Head of caudate nucleus (tissue), 42 donors: ENCODE measurements around the gene ANKRD34A.

Experiments
- DNase-seq, 42 donors: peaks; one replicate each; pipeline versions ENCODE4 v3.0.0 to v3.0.0-alpha.2; 2020 to 2021; ENCODE audit warnings: mixed read lengths in 7 of 42
- intact Hi-C: fragments of 100-400 bp; cut with DNase I; formaldehyde crosslinking; loops from one replicate; pipeline ENCODE4 v1.15.0; 2022

The ANKRD34A gene

DNA sequence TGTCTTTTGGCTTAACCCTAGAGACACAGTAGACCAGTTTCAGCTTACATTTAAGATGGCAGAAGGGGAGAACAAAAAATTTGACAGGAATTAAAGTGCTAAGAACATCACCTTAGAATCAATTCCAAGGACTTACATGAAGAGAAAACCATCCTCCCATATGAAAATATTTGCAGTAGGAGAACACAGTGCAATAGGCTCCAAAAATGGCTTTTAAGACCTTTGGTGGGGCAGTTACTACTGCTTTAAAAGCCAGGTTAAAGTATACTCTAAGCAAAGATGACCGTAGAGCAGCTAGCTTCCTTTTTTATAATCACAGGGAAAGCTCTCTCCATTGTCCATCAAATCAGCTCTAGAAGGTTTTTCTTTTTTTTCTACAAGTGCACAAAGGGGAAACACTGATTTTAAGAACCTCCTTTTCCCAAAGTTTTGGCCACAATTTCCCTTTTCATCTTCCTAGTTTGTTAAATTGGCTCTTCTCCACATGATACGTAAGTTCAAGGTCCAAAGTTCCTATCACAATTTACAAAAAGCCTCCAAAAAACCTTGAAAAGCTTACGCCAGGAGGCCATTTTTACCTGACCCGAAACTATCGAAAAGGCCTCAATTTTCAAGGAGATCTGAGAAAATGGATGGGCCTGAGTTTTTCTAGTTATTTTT lies 28.7 kb upstream of the ANKRD34A start:
- intact Hi-C loops, result no loop called here
- no peak for DNase-seq

DNA sequence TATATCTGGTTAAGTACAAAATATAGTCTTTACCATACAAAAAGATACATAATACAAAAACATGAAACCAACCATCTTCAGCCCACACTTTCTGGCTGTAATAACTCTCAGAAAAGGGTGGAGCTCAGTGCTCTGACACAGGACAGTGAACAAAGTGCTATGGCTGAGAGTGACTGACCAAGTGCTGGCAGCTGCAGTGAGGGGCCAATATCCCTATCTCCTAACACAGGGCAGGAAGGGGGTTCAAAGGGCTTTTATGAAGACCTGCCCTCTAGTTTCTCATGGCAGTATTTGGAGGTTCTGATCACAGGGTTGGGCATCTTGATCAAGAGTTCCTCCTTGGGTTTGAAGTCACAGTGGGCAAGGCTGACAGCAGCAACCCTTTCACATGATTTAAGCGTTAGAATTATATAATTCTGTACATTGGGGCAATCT lies 28.1 kb upstream of the ANKRD34A start:
- DNase-seq, result no peak
- intact Hi-C loops, result no loop called here

DNA sequence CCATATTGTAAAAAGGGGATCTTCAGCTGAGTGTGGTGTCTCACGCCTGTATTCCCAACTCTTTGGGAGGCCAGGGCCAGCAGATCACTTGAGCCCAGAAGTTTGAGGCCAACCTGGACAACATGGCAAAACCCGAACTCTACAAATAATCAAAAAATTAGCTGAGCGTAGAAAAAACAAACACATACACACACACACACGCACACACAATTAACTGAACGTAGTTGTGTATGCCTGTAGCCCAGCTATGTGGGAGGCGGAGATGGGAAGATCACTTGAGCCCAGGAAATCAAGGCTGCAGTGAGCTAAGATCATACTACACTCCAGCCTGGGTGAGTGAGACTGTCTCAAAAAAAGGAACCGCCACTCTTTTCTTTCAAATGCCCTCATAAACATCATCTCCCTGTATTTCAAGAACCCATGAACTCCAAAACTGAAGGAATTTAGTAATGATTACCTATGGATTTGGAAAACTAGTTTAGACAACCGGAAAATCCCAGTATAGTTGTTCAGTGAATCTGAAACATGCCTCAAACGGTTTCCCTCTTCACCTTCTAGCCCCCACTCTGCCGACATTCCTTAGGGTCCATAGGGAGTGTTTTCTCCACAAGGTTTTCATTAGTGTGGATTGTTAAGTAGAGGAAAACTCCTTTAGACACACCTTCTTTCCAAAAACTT lies 27.5 kb upstream of the ANKRD34A start:
- peak in 1 of 42 donors; percentile 20 for DNase-seq
- intact Hi-C loops, result no loop called here

DNA sequence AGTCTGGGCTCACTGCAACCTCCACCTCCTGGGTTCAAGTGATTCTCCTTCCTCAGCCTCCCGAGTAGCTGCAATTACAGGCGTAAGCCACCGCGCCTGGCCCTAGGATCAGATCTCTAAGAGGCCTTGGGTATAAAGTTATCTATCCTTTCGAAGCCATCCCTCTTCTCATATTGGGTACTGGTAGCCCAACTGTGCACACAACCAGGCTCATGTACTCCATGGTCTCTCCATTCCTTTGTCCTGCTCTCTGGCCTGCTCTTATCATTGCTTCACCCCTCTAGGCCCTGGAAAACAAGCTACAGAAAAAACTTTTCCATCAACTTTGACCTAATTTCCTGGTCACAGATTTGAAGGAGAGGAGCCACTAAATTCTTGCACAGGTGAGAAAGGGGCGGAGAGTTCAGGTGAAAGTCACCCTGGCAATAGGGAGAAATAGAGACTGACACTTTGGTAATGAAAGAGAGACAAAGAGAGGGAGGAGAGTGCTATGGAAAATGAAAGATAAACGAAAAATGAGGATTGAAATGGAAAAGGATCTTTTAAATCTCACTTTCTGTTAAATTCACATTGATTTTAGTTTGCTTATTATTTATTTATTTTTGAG lies 26.0 kb upstream of the ANKRD34A start:
- intact Hi-C loops, result no loop called here
- no peak for DNase-seq

DNA sequence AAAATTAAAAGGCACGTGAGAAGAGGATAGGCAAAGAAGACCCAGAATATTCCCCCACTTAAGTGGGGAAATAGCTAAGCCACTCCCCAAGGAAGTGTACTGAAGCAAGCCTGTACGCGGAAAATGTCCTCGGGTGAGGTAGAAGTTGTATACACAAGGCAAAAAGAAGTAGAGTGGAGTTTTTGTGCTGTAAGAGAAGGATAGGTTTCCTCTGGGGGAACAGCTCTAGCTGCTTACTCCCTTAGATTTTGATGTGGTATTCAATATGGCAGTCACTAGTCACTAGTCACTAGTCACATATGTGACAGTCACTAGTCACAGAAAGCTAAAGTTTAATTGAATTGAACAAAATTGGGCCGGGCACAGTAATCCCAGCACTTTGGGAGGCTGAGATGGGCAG lies 24.4 kb upstream of the ANKRD34A start:
- DNase-seq, result no peak

DNA sequence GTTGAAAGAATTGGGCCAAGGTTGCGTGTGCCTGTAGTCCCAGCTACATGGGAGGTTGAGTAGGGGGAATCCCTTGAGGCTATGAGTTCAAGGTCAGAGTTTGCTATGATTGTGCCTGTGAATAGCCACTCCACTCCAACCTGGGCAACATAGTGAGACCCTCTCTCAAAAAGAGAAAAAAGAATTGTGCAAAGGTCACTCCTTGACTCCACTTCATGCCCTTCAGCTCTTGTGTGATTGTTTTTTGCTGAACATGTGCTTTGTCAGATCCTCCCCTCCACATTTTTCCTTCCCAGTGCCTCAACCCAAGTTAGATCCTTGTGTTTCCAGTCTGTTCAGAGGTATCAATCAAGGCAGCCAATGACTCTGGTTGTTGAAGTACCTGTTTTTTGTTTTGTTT lies 23.6 kb upstream of the ANKRD34A start:
- intact Hi-C loops, result no loop called here
- DNase-seq, result no peak

More for the DNA sequence above, 24.4 kb upstream of the ANKRD34A start:
- intact Hi-C loops, result no loop called here

DNA sequence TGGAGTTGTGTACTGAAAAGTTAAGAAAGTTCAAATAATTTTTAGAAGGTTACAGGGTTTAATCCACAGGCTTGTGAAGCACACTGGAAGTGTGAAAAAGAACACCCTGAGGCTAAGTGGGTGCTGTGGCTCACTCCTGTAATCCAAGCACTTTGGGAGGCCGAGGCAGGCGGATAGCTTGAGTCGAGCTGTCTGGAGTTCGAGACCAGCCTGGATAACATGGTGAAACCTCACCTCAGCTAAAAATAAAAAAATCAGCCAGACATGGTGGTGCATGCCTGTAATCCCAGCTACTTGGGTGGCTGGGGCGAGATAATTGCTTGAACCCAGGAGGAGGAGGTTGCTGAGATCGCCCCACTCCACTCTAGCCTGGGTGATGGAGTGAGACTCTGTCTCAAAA lies 22.2 kb upstream of the ANKRD34A start:
- intact Hi-C loops, result no loop called here
- peak in 1 of 42 donors; percentile 12 for DNase-seq

DNA sequence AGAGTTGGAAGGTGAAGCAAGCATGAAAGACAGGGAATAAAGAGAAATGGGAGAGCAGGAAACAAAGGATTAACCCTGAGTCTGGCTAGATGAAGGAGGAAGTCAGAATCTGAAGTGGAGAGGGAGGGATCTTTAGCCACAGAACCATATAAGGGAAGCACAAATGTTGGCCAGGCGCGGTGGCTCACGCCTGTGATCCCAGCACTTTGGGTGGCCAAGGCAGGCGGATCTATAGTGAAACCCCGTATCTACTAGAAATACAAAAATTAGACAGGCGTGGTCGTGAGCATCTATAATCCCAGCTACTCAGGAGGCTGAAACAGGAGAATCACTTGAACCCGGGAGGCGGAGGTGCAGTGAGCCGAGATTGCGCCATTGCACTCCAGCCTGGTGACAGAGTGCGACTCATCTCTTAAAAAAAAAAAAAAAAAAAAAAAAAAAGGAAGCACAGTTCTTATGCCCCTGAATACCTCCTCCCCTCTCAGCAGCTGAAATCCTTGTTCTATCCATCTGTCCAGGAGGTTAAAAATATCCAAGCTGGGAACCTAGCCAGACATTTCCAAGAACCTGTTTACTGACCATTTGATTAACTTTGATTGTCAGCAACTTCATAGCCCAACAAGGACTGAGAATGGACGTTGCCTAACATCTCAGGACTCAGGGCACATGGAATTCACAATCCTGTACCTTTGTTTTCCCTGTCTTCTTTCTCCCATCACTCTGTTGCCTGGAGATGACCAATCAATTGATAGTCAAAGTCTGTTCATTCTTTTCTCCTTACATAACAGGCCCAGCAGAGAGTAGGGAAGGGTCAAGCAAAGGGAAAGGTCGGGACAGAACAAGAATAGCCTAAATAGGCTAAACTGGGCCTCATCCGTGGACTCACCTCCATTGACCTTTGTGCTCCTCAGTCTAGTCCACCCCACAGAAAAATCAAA lies 21.4 kb upstream of the ANKRD34A start:
- intact Hi-C loops, result no loop called here
- DNase-seq, result peak in 2 of 42 donors; percentile 31 to 40

DNA sequence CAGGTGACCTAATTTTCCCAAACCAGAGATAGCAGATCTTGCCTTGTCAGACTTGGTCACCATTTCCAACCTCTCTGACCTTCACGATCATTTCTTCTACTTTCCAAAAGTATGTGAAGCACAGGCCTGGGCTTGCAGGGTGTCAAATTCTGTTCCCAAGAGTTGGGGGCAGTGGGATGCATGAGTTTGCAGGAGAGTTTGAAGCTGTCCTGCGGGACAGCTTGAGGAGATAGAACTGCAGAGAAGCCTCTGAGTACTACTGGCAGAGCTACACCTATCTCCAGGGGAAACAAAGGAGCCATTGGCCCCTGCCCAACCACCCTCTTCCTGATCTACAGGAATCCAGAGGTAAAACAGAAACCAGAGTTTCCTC lies 20.7 kb upstream of the ANKRD34A start:
- intact Hi-C loops, result no loop called here
- peak in 1 of 42 donors; percentile 14 for DNase-seq

DNA sequence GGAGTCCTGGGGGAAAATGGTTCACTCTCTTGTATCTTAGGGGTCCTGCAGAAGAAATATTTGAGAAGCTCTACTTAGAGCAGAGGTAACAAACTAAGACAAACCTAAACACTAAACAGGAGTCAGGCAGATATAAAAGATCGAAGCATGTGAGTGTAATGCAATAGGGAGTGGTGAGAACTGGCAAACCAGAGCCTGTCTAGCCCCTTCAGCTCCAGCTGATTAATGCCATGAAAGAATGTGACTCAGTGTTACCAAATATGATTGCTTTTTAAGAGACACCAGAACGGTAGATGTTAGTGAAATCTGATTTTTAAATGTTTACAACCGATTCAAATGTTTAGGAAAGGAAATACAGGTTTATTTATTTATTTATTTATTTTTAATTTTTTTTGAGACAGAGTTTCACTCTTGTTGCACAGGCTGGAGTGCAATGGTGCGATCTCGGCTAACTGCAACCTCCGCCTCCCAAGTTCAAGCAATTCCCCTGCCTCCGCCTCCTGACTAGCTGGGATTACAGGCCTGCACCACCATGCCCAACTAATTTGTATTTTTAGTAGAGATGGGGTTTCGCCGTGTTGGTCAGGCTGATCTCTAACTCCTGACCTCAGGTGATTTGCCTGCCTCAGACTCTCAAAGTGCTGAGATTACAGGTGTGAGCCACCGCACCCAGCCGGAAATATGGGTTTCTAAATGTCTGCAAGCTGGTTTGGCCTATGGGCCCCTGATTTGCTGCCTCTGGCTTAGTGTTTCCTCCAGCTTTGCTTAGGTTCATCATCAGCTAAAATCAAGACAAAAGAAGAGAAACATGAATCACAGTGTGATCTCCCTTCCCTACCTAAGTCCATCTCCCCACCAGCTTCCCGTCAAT lies 19.8 kb upstream of the ANKRD34A start:
- intact Hi-C loops, result no loop called here
- DNase-seq, result peak in 1 of 42 donors; percentile 20

DNA sequence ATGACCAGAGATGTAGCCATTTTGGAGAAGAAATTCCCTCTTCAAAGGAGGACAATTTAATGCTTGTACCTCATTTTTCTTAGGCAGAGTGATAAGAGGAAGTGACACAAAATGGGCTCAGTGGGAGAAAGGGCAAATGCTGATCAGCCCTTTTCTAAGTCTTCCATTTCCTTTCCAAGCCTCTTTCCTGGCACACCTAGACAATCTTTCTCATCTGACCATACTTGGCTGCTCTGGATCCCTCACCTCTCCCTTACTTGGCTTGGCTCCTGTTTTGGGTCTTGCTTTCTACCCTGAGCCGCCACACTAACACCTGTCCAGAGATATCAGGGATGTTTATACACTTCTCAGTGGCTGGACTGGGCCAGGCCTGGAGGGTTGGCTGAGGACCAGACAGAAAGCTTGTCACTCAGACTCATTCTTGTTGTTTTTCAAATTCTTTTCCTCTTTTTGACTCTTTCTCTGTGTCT lies 18.9 kb upstream of the ANKRD34A start:
- intact Hi-C loops, result no loop called here
- DNase-seq, result peak in 1 of 42 donors; percentile 12

DNA sequence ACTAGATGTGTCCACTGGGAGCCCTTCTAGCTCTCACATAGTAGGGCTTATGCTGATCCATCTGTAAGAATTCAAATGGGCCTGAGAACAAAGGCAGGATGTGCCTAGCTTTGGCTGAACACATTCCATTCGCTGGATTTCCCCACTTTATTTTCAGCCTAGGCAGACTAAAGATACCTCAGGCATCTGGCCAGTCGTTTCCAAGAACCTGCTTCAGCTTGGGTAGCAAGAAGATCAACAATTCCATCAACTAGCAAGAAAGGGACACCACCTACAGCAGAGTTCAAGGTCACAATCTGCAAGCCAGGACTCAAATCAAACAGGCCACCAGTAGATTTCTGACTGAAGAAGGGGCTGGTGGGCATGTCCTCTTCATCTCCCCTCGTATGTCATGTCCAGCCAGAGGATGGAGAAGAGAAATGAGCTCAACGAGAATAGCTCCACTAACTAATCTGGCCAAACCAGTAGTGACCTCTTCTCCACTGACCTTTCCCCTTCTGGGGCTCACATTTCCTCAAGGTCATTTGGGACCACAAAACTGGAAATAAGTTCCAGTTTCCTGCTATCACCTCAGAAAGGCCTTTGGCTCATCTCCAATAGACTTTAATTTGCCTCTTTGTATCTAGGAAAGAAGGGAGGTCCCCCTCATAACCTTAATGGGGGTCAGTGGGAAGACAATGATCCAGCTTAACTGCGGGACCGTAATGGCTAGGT lies 17.8 kb upstream of the ANKRD34A start:
- DNase-seq, result no peak
- intact Hi-C loops, result no loop called here

DNA sequence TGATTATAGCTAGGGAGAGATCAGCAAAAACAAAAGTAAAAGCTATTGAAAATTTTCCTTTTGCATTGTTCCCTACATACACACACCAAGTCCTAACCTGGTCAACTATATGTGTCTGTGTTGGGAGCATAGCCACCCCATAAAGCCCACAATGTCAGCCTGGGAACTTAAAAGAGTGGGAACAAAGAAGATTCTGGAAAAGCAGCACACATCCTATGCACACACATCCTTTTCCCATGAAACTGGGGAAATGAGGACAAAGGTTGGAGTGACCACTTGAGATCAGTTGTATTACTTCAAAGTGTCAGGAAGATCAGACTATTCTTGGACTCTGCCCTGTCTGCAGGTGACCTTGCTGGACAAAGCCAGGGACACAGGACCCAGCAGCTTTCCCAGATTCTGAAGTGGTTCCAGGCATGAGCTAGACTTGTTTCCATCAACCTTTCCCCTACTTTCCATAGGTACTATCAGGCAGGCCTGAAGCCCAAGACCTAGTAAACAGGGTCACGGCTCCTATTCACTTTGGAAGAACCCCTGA lies 16.2 kb upstream of the ANKRD34A start:
- DNase-seq, result peak in 1 of 42 donors; percentile 15
- intact Hi-C loops, result no loop called here

DNA sequence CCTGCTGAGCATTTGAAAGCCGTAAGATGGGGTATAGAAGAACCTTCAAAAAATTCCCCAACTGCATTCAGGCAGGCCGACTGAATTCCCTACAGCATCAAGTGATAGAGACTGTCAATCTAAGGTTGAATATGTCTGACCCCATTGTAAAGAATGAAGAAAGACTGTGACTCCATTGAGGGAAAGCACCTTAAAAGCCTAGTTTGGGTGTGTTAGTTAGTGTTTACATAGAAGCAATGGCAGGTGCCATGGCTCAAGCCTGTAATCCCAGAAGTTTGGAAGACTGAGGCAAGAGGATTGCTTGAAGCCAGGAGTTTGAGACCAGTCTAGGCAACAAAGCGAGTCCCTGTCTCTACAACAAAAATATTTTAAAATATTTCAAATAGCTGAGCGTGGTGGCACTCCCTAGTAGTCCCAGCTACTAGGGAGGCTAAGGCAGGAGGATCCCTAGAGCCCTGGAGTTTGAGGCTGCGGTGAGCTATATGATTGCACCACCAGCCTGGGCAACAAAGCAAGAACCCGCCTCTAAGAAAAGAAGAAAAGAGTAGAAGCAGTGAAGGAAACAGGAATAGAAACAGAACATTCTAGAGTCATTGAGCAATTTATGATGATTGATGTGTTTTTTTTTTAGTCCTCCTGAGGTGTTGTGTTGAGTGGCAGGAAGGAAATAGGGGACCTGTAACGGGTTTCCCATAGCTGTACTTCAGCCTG lies 15.5 kb upstream of the ANKRD34A start:
- DNase-seq, result peak in 1 of 42 donors; percentile 27
- intact Hi-C loops, result no loop called here

DNA sequence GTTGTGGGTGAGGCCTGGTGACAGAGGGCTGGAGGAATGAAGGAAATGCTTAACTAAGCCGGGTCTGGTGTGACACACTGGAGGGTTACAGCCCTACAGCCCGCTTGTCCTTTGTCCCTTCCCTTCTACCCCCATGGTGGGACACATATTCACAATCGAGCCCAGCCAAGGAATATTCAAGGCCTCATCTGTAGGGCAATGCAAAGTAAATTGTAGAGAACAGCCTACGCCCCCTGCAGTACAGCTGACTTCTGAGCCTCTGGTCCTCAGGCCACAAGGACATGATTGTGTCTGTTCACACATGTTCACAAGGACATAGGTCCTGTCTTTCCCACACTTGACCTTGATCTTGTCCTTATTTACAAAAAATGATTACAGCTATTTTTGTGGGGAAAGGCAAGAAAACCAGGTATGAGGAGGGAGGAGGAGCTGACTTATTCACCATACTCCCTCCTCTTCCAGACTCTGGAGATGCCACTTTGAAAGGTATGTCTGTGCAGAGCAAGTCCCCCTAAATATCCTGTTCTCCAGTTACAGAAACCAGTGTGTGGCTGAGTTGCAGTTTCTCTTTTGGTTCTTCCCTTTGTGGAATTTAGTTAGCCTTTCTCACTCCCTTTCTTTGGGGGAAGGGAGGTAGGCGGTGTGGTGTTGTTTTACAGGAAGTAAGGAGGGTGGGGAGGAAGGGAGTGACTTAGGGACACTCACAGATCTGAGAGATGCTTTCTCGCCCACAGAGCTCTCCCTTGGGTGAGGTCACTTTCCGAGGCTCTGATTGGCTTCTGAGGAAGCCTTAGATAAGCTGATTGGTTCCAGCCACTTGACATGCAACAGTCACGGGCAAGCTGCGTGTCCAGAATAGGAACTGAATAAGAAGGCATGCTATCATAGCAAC lies 14.7 kb upstream of the ANKRD34A start:
- DNase-seq, result peak; percentile 51 to 97 (median 89)
- intact Hi-C loops, result no loop called here

DNA sequence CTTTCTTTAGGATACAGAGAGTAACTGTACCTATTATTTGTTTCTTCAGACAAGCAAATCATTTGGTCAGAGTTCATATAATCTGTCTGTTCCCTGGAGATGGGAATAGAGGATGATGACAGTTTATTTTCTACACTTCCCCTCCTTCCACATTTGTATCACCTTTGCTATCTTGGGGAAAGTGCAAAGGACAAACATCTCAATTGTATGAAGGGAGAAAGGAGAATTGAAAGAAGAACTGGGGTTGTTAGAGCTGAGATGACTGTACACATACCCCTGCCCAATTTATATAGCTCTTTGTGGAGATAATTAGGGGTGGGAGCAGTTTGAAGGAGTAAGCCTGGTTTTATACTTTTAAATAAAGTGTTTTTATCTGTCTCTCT lies 14.1 kb upstream of the ANKRD34A start:
- intact Hi-C loops, result no loop called here

More for the DNA sequence above, 14.1 kb upstream of the ANKRD34A start:
- no peak for DNase-seq
